Measurements from ENCODE around the gene C17orf78. TPM values are rescaled to one million over a fixed set of nuclear protein-coding genes. Genes with fewer than 3 reads are reported as not detected.

C17orf78 gene
- total RNA-seq, 1 experiment from 2014 or later = not detected

GRCh38 chr17:37365589-37365988 is 10.2 kb upstream of the C17orf78 start (continued):
- TF ChIP-seq EGR1 (IDR thresholded peaks at IDR 0.05; ENCODE audit: low read depth) = no peak
- no peak for TF ChIP-seq CEBPB (IDR thresholded peaks at IDR 0.05; ENCODE audit: low read depth)
- no peak for TF ChIP-seq CTCF (IDR thresholded peaks at IDR 0.05 in 2 of 3, conservative IDR thresholded peaks at IDR 0.05 in 1 of 3; ENCODE audit: borderline replicate concordance in 1 of 3, insufficient read depth in 1 of 3, low read depth in 2 of 3, low read length in 2 of 3)
- no peak for TF ChIP-seq RAD21 (IDR thresholded peaks at IDR 0.05; ENCODE audit: low read depth)

DNA sequence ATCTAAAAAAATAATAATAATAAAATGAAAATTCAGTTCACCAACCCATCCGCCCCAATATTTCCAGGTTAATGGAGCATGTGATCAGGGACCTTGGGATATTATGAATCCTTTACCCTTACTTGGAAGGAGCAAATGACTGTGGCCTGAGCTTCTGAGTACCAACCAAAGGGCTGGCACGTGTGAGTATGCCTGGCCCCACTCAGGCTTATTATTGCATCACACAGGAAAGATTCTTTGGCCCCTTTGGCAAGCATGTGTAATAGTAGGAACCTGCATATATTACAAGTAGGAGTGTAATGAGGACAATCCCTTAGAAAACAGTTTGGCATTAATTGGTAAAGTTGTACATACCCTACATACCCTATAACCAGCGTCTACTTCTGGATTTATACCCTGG is 7.2 kb upstream of the C17orf78 start:
- Histone ChIP-seq H3K4me3 (replicated peaks in 1 of 2; ENCODE audit: low read depth in 1 of 2, low read length in 2 of 2) (no peak overlapping the region), H2AFZ (ENCODE audit: low read depth, low read length, poor library complexity, severe bottlenecking) (no peak overlapping the region), H3K36me3 (ENCODE audit: control insufficient read depth in 1 of 2, insufficient read depth in 2 of 2, low read length in 2 of 2) (no peaks in the 10 kb centered on the region), H3K79me2 (ENCODE audit: insufficient read depth, low read length) (no peaks in the 10 kb centered on the region), H3K27me3 (ENCODE audit: insufficient read depth, low read length) (no peaks in the 10 kb centered on the region), H3K9me2 (ENCODE audit: insufficient read depth) (no peaks in the 10 kb centered on the region), H3K9me3 (ENCODE audit: control insufficient read depth in 1 of 2, insufficient read depth in 1 of 2, low read depth in 1 of 2, low read length in 2 of 2) (no peaks in the 10 kb centered on the region), H3K4me2 (ENCODE audit: low read length) (no peak overlapping the region), H4K20me1 (ENCODE audit: insufficient read depth) (no peaks in the 10 kb centered on the region), H3K27ac (ENCODE audit: low read depth, low read length) (no peak overlapping the region), H3K4me1 (ENCODE audit: control insufficient read depth in 1 of 2, insufficient read depth in 2 of 2, low read length in 2 of 2) (peaks cover 0 to 5% of the 10 kb centered on the region in 2 experiments; a peak in 2 of 4 replicates), H3K9ac (ENCODE audit: low read length) (no peak overlapping the region)
- TF ChIP-seq SIN3A (IDR thresholded peaks at IDR 0.05; ENCODE audit: low read depth) = no peak
- ATAC-seq (no peak), DNase-seq (ENCODE audit: low read depth, low spot score) (no peak)
- ChIA-PET CTCF (no interaction called here), POLR2A (interaction anchor here (1.9 kb wide), 1 partner anchor 10 kb away, joined by 7 read pairs; no protein-coding TSS in a partner anchor), RAD21 (ENCODE audit: low non-redundant PET in 1 of 2, low total read pairs in 2 of 2, uncharacterized antibody in 2 of 2, unreplicated experiment in 2 of 2) (no interaction called here)
- no TSS peak for BruUV-seq (replicated peaks)
- intact Hi-C loops (cut with micrococcal nuclease) = no loop called here

Measured in HCT116 (cell line).